ENCODE results near the gene HIP1. TPM values are rescaled to one million over a fixed set of nuclear protein-coding genes. Genes with fewer than 3 reads are reported as not detected.
A peak's percentile ranks its signal among the peaks of the same experiment; 100 is the strongest.

HIP1 gene
- total RNA-seq, 1 donor = 25.7 TPM

DNA sequence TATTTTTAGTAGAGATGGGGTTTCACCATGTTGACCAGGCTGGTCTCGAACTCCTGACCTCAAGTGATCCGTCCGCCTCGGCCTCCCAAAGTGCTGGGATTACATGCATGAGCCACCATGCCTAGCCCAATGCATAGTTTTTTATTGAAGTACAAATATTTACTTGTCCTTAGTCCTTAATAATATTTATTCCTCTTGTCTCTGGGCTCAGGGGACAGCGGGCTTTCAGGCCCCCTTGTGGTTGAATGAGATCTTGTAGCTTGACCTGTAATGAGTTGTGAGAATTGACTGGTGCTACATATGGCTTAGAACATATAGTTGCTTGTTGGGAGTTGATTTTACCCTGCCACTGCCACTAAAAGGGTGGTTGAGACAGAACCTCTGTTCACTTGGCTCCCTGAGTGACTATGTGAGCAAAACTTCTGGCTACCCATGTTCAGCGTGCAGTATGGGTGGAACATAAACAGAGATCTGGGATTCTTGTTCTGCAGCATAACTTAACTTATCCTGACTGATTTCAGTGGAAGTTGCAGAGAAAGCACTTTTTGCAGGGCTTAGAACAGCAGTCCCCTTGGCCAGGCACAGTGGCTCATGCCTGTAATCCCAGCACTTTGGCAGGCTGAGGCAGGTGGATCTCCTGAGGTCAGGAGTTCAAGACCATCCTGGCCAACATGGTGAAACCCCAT, 18.4 kb upstream of the HIP1 start:
- Histone ChIP-seq H3K36me3 (ENCODE audit: insufficient read depth, low read length) (no peaks in the 10 kb centered on the region), H3K27me3 (ENCODE audit: insufficient read depth, low read length) (no peaks in the 10 kb centered on the region), H3K4me3 (ENCODE audit: insufficient read depth, low read length) (no peak overlapping the region), H2AFZ (ENCODE audit: low read length) (no peak overlapping the region), H3K4me2 (ENCODE audit: insufficient read depth, low read length) (no peak overlapping the region), H3K4me1 (ENCODE audit: insufficient read depth, low read length) (no peaks in the 10 kb centered on the region), H3K79me2 (ENCODE audit: insufficient read depth, low read length) (no peaks in the 10 kb centered on the region), H3K9me3 (ENCODE audit: low read depth, low read length) (no peaks in the 10 kb centered on the region), H4K20me1 (ENCODE audit: insufficient read depth, low read length) (no peaks in the 10 kb centered on the region), H3K27ac (ENCODE audit: low read depth, low read length) (no peak overlapping the region)
- DNase-seq (ENCODE audit: insufficient read length, low spot score, missing footprints) = peak; percentile 86
- TF ChIP-seq, protein P1, sequence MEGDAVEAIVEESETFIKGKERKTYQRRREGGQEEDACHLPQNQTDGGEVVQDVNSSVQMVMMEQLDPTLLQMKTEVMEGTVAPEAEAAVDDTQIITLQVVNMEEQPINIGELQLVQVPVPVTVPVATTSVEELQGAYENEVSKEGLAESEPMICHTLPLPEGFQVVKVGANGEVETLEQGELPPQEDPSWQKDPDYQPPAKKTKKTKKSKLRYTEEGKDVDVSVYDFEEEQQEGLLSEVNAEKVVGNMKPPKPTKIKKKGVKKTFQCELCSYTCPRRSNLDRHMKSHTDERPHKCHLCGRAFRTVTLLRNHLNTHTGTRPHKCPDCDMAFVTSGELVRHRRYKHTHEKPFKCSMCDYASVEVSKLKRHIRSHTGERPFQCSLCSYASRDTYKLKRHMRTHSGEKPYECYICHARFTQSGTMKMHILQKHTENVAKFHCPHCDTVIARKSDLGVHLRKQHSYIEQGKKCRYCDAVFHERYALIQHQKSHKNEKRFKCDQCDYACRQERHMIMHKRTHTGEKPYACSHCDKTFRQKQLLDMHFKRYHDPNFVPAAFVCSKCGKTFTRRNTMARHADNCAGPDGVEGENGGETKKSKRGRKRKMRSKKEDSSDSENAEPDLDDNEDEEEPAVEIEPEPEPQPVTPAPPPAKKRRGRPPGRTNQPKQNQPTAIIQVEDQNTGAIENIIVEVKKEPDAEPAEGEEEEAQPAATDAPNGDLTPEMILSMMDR (IDR thresholded peaks at IDR 0.05; ENCODE audit: extremely low read depth, low read depth, low read length) = peak; percentile 65

DNA sequence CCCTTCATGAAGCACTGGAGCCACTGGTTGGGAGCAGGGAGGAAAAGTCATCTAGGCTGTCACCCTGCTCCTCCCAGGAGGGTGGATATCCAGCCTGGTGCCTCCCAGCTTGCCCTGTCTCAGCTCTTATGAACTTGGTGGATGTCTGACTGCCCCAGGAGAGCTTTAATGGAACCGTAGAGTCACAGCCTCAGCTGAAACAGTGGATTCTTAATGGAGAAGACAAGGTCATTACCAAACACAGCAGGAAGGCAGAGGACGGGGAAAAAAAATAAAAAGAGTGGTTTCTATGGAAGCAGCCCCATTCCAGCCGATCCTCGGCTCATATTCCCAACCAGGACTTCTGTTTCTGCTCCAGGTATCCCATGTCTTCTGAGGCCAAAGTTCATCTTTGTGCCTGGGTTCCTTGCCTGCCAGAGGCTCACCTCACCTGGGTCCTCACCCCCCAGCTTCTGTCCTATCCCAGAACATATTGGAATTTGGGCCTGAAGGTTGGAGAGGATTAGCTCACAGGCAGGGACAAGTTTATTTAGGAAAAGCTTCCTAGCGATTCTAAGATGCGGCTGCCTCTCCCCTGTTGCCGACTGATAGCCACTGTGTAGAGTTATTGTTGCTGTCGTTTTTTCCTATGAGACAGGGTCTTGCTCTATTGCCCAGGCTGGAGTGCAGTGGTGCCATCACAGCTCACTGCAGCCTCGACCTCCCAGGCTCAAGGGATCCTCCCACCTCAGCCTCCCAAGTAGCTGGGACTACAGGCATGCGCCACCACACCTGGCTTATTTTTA, 17.7 kb upstream of the HIP1 start:
- Histone ChIP-seq H2AFZ (ENCODE audit: low read length) (peak overlapping the region; percentile 35), H4K20me1 (ENCODE audit: insufficient read depth, low read length) (no peaks in the 10 kb centered on the region), H3K4me1 (ENCODE audit: insufficient read depth, low read length) (no peaks in the 10 kb centered on the region), H3K27me3 (ENCODE audit: insufficient read depth, low read length) (no peaks in the 10 kb centered on the region), H3K4me2 (ENCODE audit: insufficient read depth, low read length) (no peak overlapping the region), H3K36me3 (ENCODE audit: insufficient read depth, low read length) (no peaks in the 10 kb centered on the region), H3K27ac (ENCODE audit: low read depth, low read length) (no peak overlapping the region), H3K79me2 (ENCODE audit: insufficient read depth, low read length) (no peaks in the 10 kb centered on the region), H3K4me3 (ENCODE audit: insufficient read depth, low read length) (no peak overlapping the region), H3K9me3 (ENCODE audit: low read depth, low read length) (no peaks in the 10 kb centered on the region)
- TF ChIP-seq, protein P1 (IDR thresholded peaks at IDR 0.05; ENCODE audit: extremely low read depth, low read depth, low read length) = no peak
- peak; percentile 6 for DNase-seq (ENCODE audit: insufficient read length, low spot score, missing footprints)

- no peak for DNase-seq (ENCODE audit: insufficient read length, low spot score, missing footprints)
- no peaks in the 10 kb centered on the region for H3K9me3 ChIP-seq (ENCODE audit: low read depth, low read length)
These were observed 4.7 kb upstream of the HIP1 start for GRCh38 chr7:75743455-75743859.

More at GRCh38 chr7:75743455-75743859, 4.7 kb upstream of the HIP1 start:
- no peaks in the 10 kb centered on the region for H3K36me3 ChIP-seq (ENCODE audit: insufficient read depth, low read length)
- H3K4me3 ChIP-seq (ENCODE audit: insufficient read depth, low read length) = no peak overlapping the region
- H3K27me3 ChIP-seq (ENCODE audit: insufficient read depth, low read length) = no peaks in the 10 kb centered on the region
- peaks cover 2% of the 10 kb centered on the region for H3K79me2 ChIP-seq (ENCODE audit: insufficient read depth, low read length)
- H4K20me1 ChIP-seq (ENCODE audit: insufficient read depth, low read length) = no peaks in the 10 kb centered on the region
- TF ChIP-seq, protein P1 (IDR thresholded peaks at IDR 0.05; ENCODE audit: extremely low read depth, low read depth, low read length) = no peak
- H3K4me2 ChIP-seq (ENCODE audit: insufficient read depth, low read length) = no peak overlapping the region
- no peaks in the 10 kb centered on the region for H3K4me1 ChIP-seq (ENCODE audit: insufficient read depth, low read length)
- H3K27ac ChIP-seq (ENCODE audit: low read depth, low read length) = no peak overlapping the region
- H2AFZ ChIP-seq (ENCODE audit: low read length) = no peak overlapping the region

Data from osteoblast (primary cell).